H1 (cell line): ENCODE data around the gene FGF21. TPM values are rescaled to one million over a fixed set of nuclear protein-coding genes. Genes with fewer than 3 reads are reported as not detected.

Experiments
- CTCF ChIA-PET: fragments of 300-600 bp; sonication (Branson Sonifier 250); formaldehyde crosslinking; loops from one replicate; lab custom pipeline; 2021; ENCODE audit not compliant: partially characterized antibody; lab: Charles Lee
- POLR2A ChIA-PET: fragments of 300-600 bp; sonication (Branson Sonifier 250); formaldehyde crosslinking; loops from one replicate; lab custom pipeline; 2021; ENCODE audit warnings: inconsistent platforms; ENCODE audit not compliant: partially characterized antibody; lab: Charles Lee
- DNase-seq, 2 experiments: peaks; one replicate each; pipeline versions ENCODE4 v3.0.0 to v3.0.0-alpha.2; 2010 to 2022; ENCODE audit warnings: low spot score in 2 of 2, low read depth in 1 of 2, mixed read lengths in 1 of 2
- FAIRE-seq: peaks from 2 replicates; lab custom pipeline; 2011; peaks lifted over from hg19 to GRCh38; lab: Jason Lieb, UNC
- H2AFZ ChIP-seq: 2 replicates; pipeline ENCODE4 v1.8.1; 2012; ENCODE audit warnings: low read length, inconsistent platforms
- H2AK5ac ChIP-seq: 2 replicates; pipeline ENCODE4 v1.6.1; 2013; ENCODE audit warnings: low read depth, low read length
- H2BK120ac ChIP-seq: replicated peaks from 2 replicates; pipeline ENCODE3; 2013; ENCODE audit warnings: low read depth, low read length, inconsistent platforms
- H2BK12ac ChIP-seq: 2 replicates; pipeline ENCODE4 v1.6.1; 2013; ENCODE audit warnings: low read depth, low read length
- H2BK15ac ChIP-seq: 2 replicates; pipeline ENCODE4 v1.6.1; 2013; ENCODE audit warnings: low read length
- H2BK20ac ChIP-seq: 2 replicates; pipeline ENCODE4 v1.6.1; 2013; ENCODE audit warnings: low read length
- H2BK5ac ChIP-seq: 2 replicates; pipeline ENCODE4 v1.6.1; 2013; ENCODE audit warnings: low read depth, low read length
- H3K14ac ChIP-seq: 2 replicates; pipeline ENCODE4 v1.6.1; 2013; ENCODE audit warnings: inconsistent platforms; ENCODE audit not compliant: insufficient read length
- H3K18ac ChIP-seq: 2 replicates; pipeline ENCODE4 v1.6.1; 2013; ENCODE audit warnings: low read length; ENCODE audit errors: extremely low read depth
- H3K23ac ChIP-seq: 2 replicates; pipeline ENCODE4 v1.6.1; 2013; ENCODE audit warnings: inconsistent platforms; ENCODE audit not compliant: insufficient read length
- H3K23me2 ChIP-seq: 2 replicates; pipeline ENCODE4 v1.6.1; 2013; ENCODE audit warnings: low read depth, low read length
- H3K27ac ChIP-seq: 2 replicates; pipeline ENCODE4 v1.6.1; 2011; ENCODE audit warnings: low read depth, low read length, inconsistent platforms
- H3K27me3 ChIP-seq, 4 experiments: replicated peaks in 1 of 4; 1 replicate in 1 of 4; 2 replicates in 3 of 4; pipeline versions ENCODE4 v1.6.1 to v1.8.1; 2011 to 2013; ENCODE audit warnings: low read length in 3 of 4, mild to moderate bottlenecking in 3 of 4, inconsistent platforms in 2 of 4, mixed read lengths in 2 of 4, moderate library complexity in 1 of 4; ENCODE audit not compliant: control insufficient read depth in 3 of 4, insufficient read depth in 3 of 4; ENCODE audit errors: extremely low read depth in 1 of 4
- H3K36me3 ChIP-seq, 4 experiments: 2 replicates each; pipeline versions ENCODE4 v1.6.1 to v1.8.1; 2011 to 2013; ENCODE audit warnings: mild to moderate bottlenecking in 4 of 4, low read length in 3 of 4, moderate library complexity in 2 of 4, control low read depth in 1 of 4, inconsistent platforms in 1 of 4; ENCODE audit not compliant: insufficient read depth in 4 of 4, control insufficient read depth in 2 of 4
- H3K4ac ChIP-seq: replicated peaks from 2 replicates; pipeline ENCODE3; 2013; ENCODE audit warnings: low read length, low read depth, mixed read lengths, inconsistent platforms; ENCODE audit not compliant: insufficient read length
- H3K4me1 ChIP-seq, 4 experiments: replicated peaks in 1 of 4; 1 replicate in 1 of 4; 2 replicates in 3 of 4; pipeline versions ENCODE4 v1.6.1 to v1.8.1; 2011 to 2013; ENCODE audit warnings: low read length in 3 of 4, inconsistent platforms in 2 of 4, mixed read lengths in 1 of 4; ENCODE audit not compliant: insufficient read depth in 4 of 4, control insufficient read depth in 3 of 4
- H3K4me2 ChIP-seq, 2 experiments: 2 replicates each; pipeline versions ENCODE4 v1.6.1 to v1.8.1; 2011 to 2013; ENCODE audit warnings: low read depth in 2 of 2, low read length in 2 of 2, control low read depth in 1 of 2, inconsistent platforms in 1 of 2, mild to moderate bottlenecking in 1 of 2; ENCODE audit not compliant: insufficient read depth in 1 of 2
- H3K4me3 ChIP-seq, 4 experiments: fragments of 200-600, 300-600 bp in 1 of 4; sonication (generic), shearing (Covaris generic), sonication (Bioruptor Twin) in 1 of 4; 2 replicates each; pipeline versions ENCODE4 v1.5.1 to v1.8.1; 2011 to 2016; ENCODE audit warnings: low read length in 4 of 4, low read depth in 3 of 4, control low read depth in 2 of 4, inconsistent platforms in 2 of 4, mild to moderate bottlenecking in 2 of 4, mixed read lengths in 1 of 4, moderate library complexity in 1 of 4; ENCODE audit not compliant: insufficient read depth in 2 of 4; ENCODE audit errors: extremely low read depth in 1 of 4
- H3K56ac ChIP-seq: replicated peaks from 2 replicates; pipeline ENCODE3; 2013; ENCODE audit warnings: low read depth, mild to moderate bottlenecking, mixed read lengths, low read length, inconsistent platforms; ENCODE audit not compliant: insufficient read length
- H3K79me1 ChIP-seq: 2 replicates; pipeline ENCODE4 v1.6.1; 2013; ENCODE audit warnings: low read depth, low read length, control low read depth
- H3K79me2 ChIP-seq, 2 experiments: 2 replicates each; pipeline versions ENCODE4 v1.6.1 to v1.8.1; 2012 to 2013; ENCODE audit warnings: low read length in 2 of 2, mild to moderate bottlenecking in 2 of 2, inconsistent platforms in 1 of 2; ENCODE audit not compliant: insufficient read depth in 2 of 2, control insufficient read depth in 1 of 2
- H3K9ac ChIP-seq, 4 experiments: replicated peaks in 1 of 4; 1 replicate in 1 of 4; 2 replicates in 3 of 4; pipeline versions ENCODE4 v1.6.1 to v1.8.1; 2011 to 2013; ENCODE audit warnings: low read depth in 3 of 4, low read length in 3 of 4, control low read depth in 2 of 4, mild to moderate bottlenecking in 2 of 4, moderate library complexity in 2 of 4, inconsistent platforms in 1 of 4; ENCODE audit errors: extremely low read depth in 1 of 4
- H3K9me3 ChIP-seq, 2 experiments: 2 replicates each; pipeline versions ENCODE4 v1.6.1 to v1.8.1; 2012 to 2013; ENCODE audit warnings: mild to moderate bottlenecking in 2 of 2, moderate library complexity in 2 of 2, control low read depth in 1 of 2, inconsistent platforms in 1 of 2, low read depth in 1 of 2, low read length in 1 of 2, mixed read lengths in 1 of 2; ENCODE audit not compliant: insufficient read depth in 2 of 2
- H4K20me1 ChIP-seq, 2 experiments: replicated peaks in 1 of 2; 2 replicates each; pipeline versions ENCODE3 to v1.8.1; 2011 to 2013; ENCODE audit warnings: inconsistent platforms in 2 of 2, low read length in 2 of 2, mild to moderate bottlenecking in 1 of 2; ENCODE audit not compliant: insufficient read depth in 2 of 2, control insufficient read depth in 1 of 2
- H4K5ac ChIP-seq: 2 replicates; pipeline ENCODE4 v1.6.1; 2013; ENCODE audit warnings: low read length, low read depth, mixed read lengths, inconsistent platforms; ENCODE audit not compliant: insufficient read length
- H4K8ac ChIP-seq: 2 replicates; pipeline ENCODE4 v1.8.0; 2013; ENCODE audit warnings: mild to moderate bottlenecking, moderate library complexity, low read length, inconsistent platforms; ENCODE audit not compliant: insufficient read depth; ENCODE audit errors: extremely low read depth
- H4K91ac ChIP-seq: replicated peaks from 2 replicates; pipeline ENCODE3; 2013; ENCODE audit warnings: low read length, mixed read lengths, inconsistent platforms; ENCODE audit not compliant: insufficient read length
- CBX5 ChIP-seq: fragments of 300-800, 300-1000 bp; sonication (generic); IDR thresholded peaks from 2 replicates; pipeline ENCODE4 v1.7.1; 2016; ENCODE audit warnings: antibody characterized with exemption, low read length, low read depth
- CHD2 ChIP-seq: IDR thresholded peaks from 2 replicates; pipeline ENCODE4 v1.6.1; 2012; ENCODE audit warnings: low read length, improper control_type of control experiment
- JUN ChIP-seq: IDR thresholded peaks from 2 replicates; pipeline ENCODE4 v1.6.1; 2011; ENCODE audit warnings: low read depth, mild to moderate bottlenecking, improper control_type of control experiment, low read length
- SP2 ChIP-seq: IDR thresholded peaks from 2 replicates; pipeline ENCODE4 v1.6.1; 2012; ENCODE audit warnings: mild to moderate bottlenecking, low read length, inconsistent platforms
- SP4 ChIP-seq: IDR thresholded peaks from 2 replicates; pipeline ENCODE4 v1.6.1; 2012; ENCODE audit warnings: low read length, inconsistent platforms
- SUZ12 ChIP-seq: fragments of 200-600 bp; sonication (generic); IDR thresholded peaks from 2 replicates; pipeline ENCODE4 v1.6.1; 2012; ENCODE audit warnings: mild to moderate bottlenecking, inconsistent platforms, low read length, moderate library complexity, mixed read lengths
- TAF1 ChIP-seq: IDR thresholded peaks from 2 replicates; pipeline ENCODE4 v1.6.1; 2011; ENCODE audit warnings: mild to moderate bottlenecking, low read depth, low read length
- TBP ChIP-seq: IDR thresholded peaks from 2 replicates; pipeline ENCODE4 v1.6.1; 2011; ENCODE audit warnings: low read depth, low read length, improper control_type of control experiment
- TEAD4 ChIP-seq: IDR thresholded peaks from 2 replicates; pipeline ENCODE4 v1.6.1; 2012; ENCODE audit warnings: low read depth, low read length, inconsistent platforms, mixed read lengths
- YY1 ChIP-seq: IDR thresholded peaks from 2 replicates; pipeline ENCODE4 v1.6.1; 2011; ENCODE audit warnings: low read depth, mild to moderate bottlenecking, low read length
- WGBS, 2 experiments: shearing (Covaris generic) in 1 of 2; methylation state at CpG; one replicate each; pipeline versions ENCODE4 v1.1.6 to v1.1.7; 2013 to 2015; ENCODE audit warnings: low lambda C conversion rate in 2 of 2, mixed read lengths in 2 of 2, inconsistent platforms in 1 of 2, low coverage in 1 of 2, missing lambda C conversion rate in 1 of 2; ENCODE audit not compliant: insufficient replicate concordance in 2 of 2, insufficient coverage in 1 of 2, insufficient read length in 1 of 2; ENCODE audit errors: extremely low coverage in 1 of 2, missing lambda C conversion rate in 1 of 2; 5-methylcytosine and 5-hydroxymethylcytosine counted together
- polyA plus RNA-seq, 7 experiments: library from polyadenylated mRNA; depleted of rRNA in 3 of 7; stranded (reverse) in 5 of 7; unstranded in 2 of 7; fragments of >200 nt in 5 of 7; fragments of 200-250 nt in 2 of 7; gene quantifications; 1 replicate in 5 of 7; 2 replicates in 1 of 7; 4 replicates in 1 of 7; pipeline versions ENCODE4 v1.2.1 to v1.2.3, GENCODE V29; 2011 to 2013; ENCODE audit warnings: missing spikeins in 2 of 7, mixed read lengths in 2 of 7
- total RNA-seq: library from RNA; stranded (reverse); fragmentation: NEBNext Ultra II Directional; extraction: Animal tissue kit (Norgen Biotek cat#: 25700); gene quantifications from 2 replicates; pipeline ENCODE4 v1.2.1, GENCODE V29; 2021
- TF ChIP-seq, protein P1 (sequence below): IDR thresholded peaks from 2 replicates; pipeline ENCODE4 v1.6.1; 2012; ENCODE audit warnings: inconsistent platforms
- TF ChIP-seq, protein P2 (sequence below): IDR thresholded peaks from 2 replicates; pipeline ENCODE4 v1.6.1; 2012; ENCODE audit warnings: inconsistent platforms

FGF21 gene
- total and polyA plus RNA-seq, 2 of the 8 experiments (the other 6 are each of a cell fraction or from before 2014, with no cell fraction given) = 0.48 to 0.80 TPM

DNA sequence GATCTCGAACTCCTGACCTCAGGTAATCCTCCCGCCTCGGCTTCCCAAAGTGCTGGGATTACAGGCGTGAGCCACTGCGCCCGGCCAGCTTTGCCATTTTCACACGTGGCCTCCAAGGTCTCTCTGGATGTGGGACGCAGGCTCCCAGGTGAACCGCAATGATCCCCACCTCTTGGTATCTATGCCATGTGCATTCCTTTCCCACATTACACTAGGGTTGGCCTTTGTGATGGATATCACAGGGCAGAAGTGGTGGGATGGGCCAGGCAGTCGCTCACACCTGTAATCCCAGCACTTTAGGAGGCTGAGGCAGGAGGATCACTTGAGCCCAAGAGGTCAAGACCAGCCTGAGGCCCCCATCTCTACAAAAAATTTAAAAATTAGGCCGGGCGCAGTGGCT is 22.4 kb downstream of the FGF21 start:
- Histone ChIP-seq H3K23ac (no peak overlapping the region), H2AK5ac (no peak overlapping the region), H4K91ac (no peak overlapping the region), H3K4me2 (no peak overlapping the region), H3K4me1 (no peaks in the 10 kb centered on the region), H3K14ac (no peak overlapping the region), H4K5ac (no peak overlapping the region), H3K27me3 (no peaks in the 10 kb centered on the region; a peak in 1 of 7 replicates), H3K56ac (no peak overlapping the region), H3K9me3 (no peaks in the 10 kb centered on the region), H4K20me1 (no peaks in the 10 kb centered on the region), H2BK120ac (no peak overlapping the region), H2BK12ac (no peak overlapping the region), H3K23me2 (0 out of 2 replicates have a peak, but pooled peaks cover 2% of the 10 kb centered on the region), H3K18ac (no peak overlapping the region), H3K4ac (no peak overlapping the region), H2BK5ac (no peak overlapping the region), H2BK20ac (no peak overlapping the region), H2BK15ac (no peak overlapping the region), H3K27ac (no peak overlapping the region), H3K4me3 (no peak overlapping the region), H2AFZ (no peak overlapping the region), H3K9ac (no peak overlapping the region), H3K36me3 (no peaks in the 10 kb centered on the region), H4K8ac (no peak overlapping the region), H3K79me2 (no peaks in the 10 kb centered on the region), H3K79me1 (no peaks in the 10 kb centered on the region)
- FAIRE-seq (no peak), DNase-seq (no peak)
- ChIA-PET CTCF (interaction anchor here (0.6 to 3.0 kb wide), 2 partner anchors 10 to 123 kb away, joined by 3 to 16 read pairs; no protein-coding TSS in a partner anchor), POLR2A (interaction anchor here (1.0 to 2.6 kb wide), 3 partner anchors 19 to 146 kb away, joined by 3 to 11 read pairs (median 7); partner anchors contain the start of gene FGF21)
- 88% methylated on average over 12 of the region's 12 CpGs; no CpG with 5 or more reads in 1 of the 2 experiments for WGBS, 2 experiments
- TF ChIP-seq TBP = no peak
- no peak for TF ChIP-seq YY1
- TF ChIP-seq, protein P1, sequence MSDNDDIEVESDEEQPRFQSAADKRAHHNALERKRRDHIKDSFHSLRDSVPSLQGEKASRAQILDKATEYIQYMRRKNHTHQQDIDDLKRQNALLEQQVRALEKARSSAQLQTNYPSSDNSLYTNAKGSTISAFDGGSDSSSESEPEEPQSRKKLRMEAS = 0 out of 2 replicates have a peak, but pooled peaks have one; percentile 34
- no peak for TF ChIP-seq SP4
- TF ChIP-seq SP2 = no peak
- no peak for TF ChIP-seq CHD2
- TF ChIP-seq, protein P2, sequence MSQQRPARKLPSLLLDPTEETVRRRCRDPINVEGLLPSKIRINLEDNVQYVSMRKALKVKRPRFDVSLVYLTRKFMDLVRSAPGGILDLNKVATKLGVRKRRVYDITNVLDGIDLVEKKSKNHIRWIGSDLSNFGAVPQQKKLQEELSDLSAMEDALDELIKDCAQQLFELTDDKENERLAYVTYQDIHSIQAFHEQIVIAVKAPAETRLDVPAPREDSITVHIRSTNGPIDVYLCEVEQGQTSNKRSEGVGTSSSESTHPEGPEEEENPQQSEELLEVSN = peak; percentile 38; the same call in 1 of the 2 replicates
- 0 out of 2 replicates have a peak, but pooled peaks have one; percentile 27 for TF ChIP-seq TEAD4
- TF ChIP-seq SUZ12 = no peak
- TF ChIP-seq TAF1 = no peak
- no peak for TF ChIP-seq JUN
- no peak for TF ChIP-seq CBX5
